Sigmoid colon (tissue), 7 donors: ENCODE measurements around the gene GGT6. TPM values are rescaled to one million over a fixed set of nuclear protein-coding genes. Genes with fewer than 3 reads are reported as not detected.

Source experiments
- DNase-seq: peaks from one replicate; pipeline ENCODE4 v3.0.0-alpha.2; 2019
- H3K27ac ChIP-seq, 4 donors: fragments of 200-600 bp; sonication (generic); one replicate each; pipeline ENCODE4 v1.5.1; 2016 to 2019; ENCODE audit warnings: mild to moderate bottlenecking in 1 of 4
- H3K27me3 ChIP-seq, 3 donors: fragments of 200-600 bp; sonication (generic); one replicate each; pipeline ENCODE4 v1.5.1; 2019; ENCODE audit warnings: mild to moderate bottlenecking in 1 of 3
- H3K36me3 ChIP-seq, 4 donors: fragments of 200-600 bp; sonication (generic); one replicate each; pipeline ENCODE4 v1.5.1; 2016 to 2019
- H3K4me1 ChIP-seq, 4 donors: fragments of 200-600 bp; sonication (generic); one replicate each; pipeline ENCODE4 v1.5.1; 2017 to 2019
- H3K4me3 ChIP-seq, 4 donors: fragments of 200-600 bp; sonication (generic); one replicate each; pipeline ENCODE4 v1.5.1; 2017 to 2019; ENCODE audit warnings: mild to moderate bottlenecking in 2 of 4, moderate library complexity in 1 of 4
- H3K9me3 ChIP-seq, 4 donors: fragments of 200-600 bp in 3 of 4; sonication (generic) in 3 of 4; one replicate each; pipeline versions ENCODE4 v1.5.1 to v1.6.1; 2013 to 2019
- CTCF ChIP-seq, 4 experiments: fragments of 450-650 bp in 3 of 4; fragments of 200-600 bp in 1 of 4; IDR thresholded peaks; one replicate each; pipeline ENCODE4 v1.5.1; 2016 to 2019; ENCODE audit warnings: antibody characterized with exemption in 4 of 4, mild to moderate bottlenecking in 3 of 4, moderate library complexity in 2 of 4
- EP300 ChIP-seq, 4 donors: sonication (generic); formaldehyde crosslinking; IDR thresholded peaks; one replicate each; pipeline ENCODE4 v1.6.1; 2017; ENCODE audit warnings: antibody characterized with exemption in 4 of 4
- WGBS, 2 donors: extraction: QIAGEN DNeasy Blood & Tissue Kit; methylation state at CpG; one replicate each; pipeline ENCODE4 v1.1.7; 2013; 5-methylcytosine and 5-hydroxymethylcytosine counted together
- intact Hi-C: fragments of 100-400 bp; cut with DNase I; formaldehyde crosslinking; loops from one replicate; pipeline ENCODE4 v1.15.1; 2023
- polyA plus RNA-seq, 3 donors: library from polyadenylated mRNA; stranded (reverse); fragments of 200-250 nt; gene quantifications; one replicate each; pipeline ENCODE4 v1.2.3, GENCODE V29; 2013
- total RNA-seq, 4 donors: library from RNA; depleted of rRNA; stranded (reverse); fragments of >200 nt; gene quantifications; one replicate each; pipeline ENCODE4 v1.1.0, GENCODE V29; 2016
- donor health status: healthy with polysubstance abuse.
- donor health status: Bipolar disorder and iron deficiency.
- donor health status: healthy.

GGT6 gene
- total and polyA plus RNA-seq, 7 donors, result 0.71 to 94.4 (median 22.2) TPM; not detected in 2

DNA sequence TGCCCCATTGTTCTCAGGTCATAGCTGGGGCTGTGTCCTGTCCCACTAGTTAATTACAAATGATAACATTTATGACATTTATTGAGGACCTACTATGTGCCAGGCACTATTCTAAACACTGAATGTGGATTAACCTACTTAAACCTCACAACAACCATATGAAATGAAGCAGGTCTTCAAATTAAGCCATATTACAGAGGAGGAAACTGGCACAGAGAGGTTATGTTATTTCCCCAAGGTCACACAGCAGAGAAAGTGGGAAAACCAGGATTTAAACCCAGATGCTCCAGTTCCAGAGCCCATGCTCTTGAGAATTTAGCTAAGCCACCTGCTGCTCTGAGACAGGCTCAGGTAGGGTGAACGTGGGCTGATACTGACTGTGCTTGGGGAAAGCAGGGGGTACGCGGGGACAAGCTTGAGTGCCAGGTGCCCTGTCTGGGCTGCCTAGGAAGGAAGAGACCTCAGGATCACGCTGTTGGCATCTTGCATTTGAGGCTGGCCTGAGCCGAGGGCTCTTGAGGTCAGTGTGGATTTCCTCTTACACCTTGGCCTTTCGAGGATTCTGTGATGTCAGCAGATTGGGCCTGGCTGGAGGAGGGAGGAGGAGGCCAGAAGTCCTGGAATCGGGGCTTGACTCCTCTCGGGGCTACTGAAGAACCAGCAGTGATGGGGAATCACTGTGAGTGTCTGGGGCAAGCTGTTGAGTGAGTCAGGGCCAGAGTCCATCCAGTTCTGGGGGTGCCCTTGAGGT, 52.8 kb downstream of the GGT6 start:
- no peak for TF ChIP-seq CTCF (IDR thresholded peaks at IDR 0.05)
- TF ChIP-seq EP300 (IDR thresholded peaks at IDR 0.05), result no peak
- no peak overlapping the region for H3K4me3 ChIP-seq
- no peaks in the 10 kb centered on the region for H3K36me3 ChIP-seq
- no peaks in the 10 kb centered on the region for H3K9me3 ChIP-seq
- peak overlapping the region in 1 of 4 donors; percentile 21 for H3K27ac ChIP-seq
- 82 to 86% methylated on average over 8 of the region's 8 CpGs for WGBS, 2 donors
- H3K27me3 ChIP-seq, result peaks cover 0 to 49% (median 20%) of the 10 kb centered on the region in 3 donors
- no peak for DNase-seq
- H3K4me1 ChIP-seq, result peaks cover 0 to 4% (median 0%) of the 10 kb centered on the region in 4 donors
- intact Hi-C loops, result no loop called here

Other genes starting within 250 kb of the GGT6 start
- 100 to 1,000 TPM in 2 of 4 donors, 10 to 100 TPM in 2; 83.2 to 111 (median 96.9) TPM for gene UBE2G1, start 193.9 kb downstream of the GGT6 start, total RNA-seq
- gene UBE2G1, start 193.9 kb downstream of the GGT6 start, polyA plus RNA-seq, result 10 to 100 TPM; 20.5 to 31.7 (median 26.4) TPM
- not detected for gene SPNS3, start 126.6 kb downstream of the GGT6 start, total RNA-seq
- 1 to 10 TPM in 1 of 3 donors, not detected in 2; 1.6 TPM for gene SPNS3, start 126.6 kb downstream of the GGT6 start, polyA plus RNA-seq
- 10 to 100 TPM in 1 of 4 donors, 1 to 10 TPM in 3; 5.3 to 10.8 (median 8.3) TPM for gene SPNS2, start 61.7 kb downstream of the GGT6 start, total RNA-seq
- 10 to 100 TPM in 2 of 3 donors, 1 to 10 TPM in 1; 6.6 to 40.5 (median 12.0) TPM for gene SPNS2, start 61.7 kb downstream of the GGT6 start, polyA plus RNA-seq
- gene MYBBP1A, start 5.2 kb downstream of the GGT6 start, total RNA-seq, result 10 to 100 TPM; 23.2 to 32.4 (median 27.4) TPM
- 10 to 100 TPM in 1 of 3 donors, 1 to 10 TPM in 2; 6.6 to 44.5 (median 7.4) TPM for gene MYBBP1A, start 5.2 kb downstream of the GGT6 start, polyA plus RNA-seq
- 1 to 10 TPM in 3 of 4 donors, under 1 TPM in 1; 0.33 to 1.9 (median 1.6) TPM for gene SMTNL2, start 24.0 kb upstream of the GGT6 start, total RNA-seq
- under 1 TPM in 2 of 3 donors, not detected in 1; 0.45 to 0.60 TPM for gene SMTNL2, start 24.0 kb upstream of the GGT6 start, polyA plus RNA-seq
- gene ALOX15, start 81.1 kb upstream of the GGT6 start, total RNA-seq, result under 1 TPM in 3 of 4 donors, not detected in 1; 0.28 to 0.81 (median 0.36) TPM
- under 1 TPM in 2 of 3 donors, not detected in 1; 0.60 to 0.77 TPM for gene ALOX15, start 81.1 kb upstream of the GGT6 start, polyA plus RNA-seq
- gene PELP1, start 143.6 kb upstream of the GGT6 start, total RNA-seq, result 10 to 100 TPM; 20.0 to 37.7 (median 26.2) TPM
- 10 to 100 TPM in 1 of 3 donors, 1 to 10 TPM in 2; 4.2 to 27.0 (median 9.9) TPM for gene PELP1, start 143.6 kb upstream of the GGT6 start, polyA plus RNA-seq
- 10 to 100 TPM; 22.1 to 35.7 (median 28.2) TPM for gene ARRB2, start 150.1 kb upstream of the GGT6 start, total RNA-seq
- 10 to 100 TPM; 38.4 to 51.7 (median 39.3) TPM for gene ARRB2, start 150.1 kb upstream of the GGT6 start, polyA plus RNA-seq
- gene MED11, start 170.9 kb upstream of the GGT6 start, total RNA-seq, result 10 to 100 TPM; 31.1 to 43.6 (median 38.3) TPM
- gene MED11, start 170.9 kb upstream of the GGT6 start, polyA plus RNA-seq, result 10 to 100 TPM; 35.8 to 61.9 (median 47.4) TPM
- under 1 TPM in 3 of 4 donors, not detected in 1; 0.36 to 0.55 (median 0.49) TPM for gene ZMYND15, start 179.3 kb upstream of the GGT6 start, total RNA-seq
- 1 to 10 TPM in 2 of 3 donors, not detected in 1; 1.1 to 1.2 TPM for gene ZMYND15, start 179.3 kb upstream of the GGT6 start, polyA plus RNA-seq
- 1 to 10 TPM; 4.6 to 6.8 (median 5.3) TPM for gene CXCL16, start 179.4 kb upstream of the GGT6 start, total RNA-seq
- gene CXCL16, start 179.4 kb upstream of the GGT6 start, polyA plus RNA-seq, result 10 to 100 TPM; 21.6 to 32.8 (median 29.0) TPM
- not detected for gene TM4SF5, start 211.3 kb upstream of the GGT6 start, total RNA-seq
- 10 to 100 TPM in 2 of 3 donors, 1 to 10 TPM in 1; 7.8 to 19.2 (median 11.1) TPM for gene TM4SF5, start 211.3 kb upstream of the GGT6 start, polyA plus RNA-seq
- gene VMO1, start 225.8 kb upstream of the GGT6 start, total RNA-seq, result 1 to 10 TPM in 3 of 4 donors, not detected in 1; 1.1 to 6.4 (median 4.1) TPM
- gene VMO1, start 225.8 kb upstream of the GGT6 start, polyA plus RNA-seq, result 1 to 10 TPM in 2 of 3 donors, not detected in 1; 2.2 to 4.4 TPM
- not detected for gene GLTPD2, start 228.4 kb upstream of the GGT6 start, total RNA-seq
- 1 to 10 TPM in 1 of 3 donors, under 1 TPM in 1, not detected in 1; 0.06 to 1.6 TPM for gene GLTPD2, start 228.4 kb upstream of the GGT6 start, polyA plus RNA-seq
- gene PSMB6, start 235.6 kb upstream of the GGT6 start, total RNA-seq, result 100 to 1,000 TPM; 153 to 242 (median 192) TPM
- gene PSMB6, start 235.6 kb upstream of the GGT6 start, polyA plus RNA-seq, result 100 to 1,000 TPM; 172 to 213 (median 201) TPM
- 10 to 100 TPM in 3 of 4 donors, 1 to 10 TPM in 1; 9.3 to 20.5 (median 12.3) TPM for gene PLD2, start 246.6 kb upstream of the GGT6 start, total RNA-seq
- 10 to 100 TPM in 1 of 3 donors, 1 to 10 TPM in 2; 6.0 to 18.0 (median 7.9) TPM for gene PLD2, start 246.6 kb upstream of the GGT6 start, polyA plus RNA-seq